H1 (cell line): ENCODE results near the gene RPS29. TPM values are rescaled to one million over a fixed set of nuclear protein-coding genes. Genes with fewer than 3 reads are reported as not detected.

ENCODE experiments used
- CHD1 ChIP-seq: IDR thresholded peaks from 2 replicates; pipeline ENCODE4 v1.6.1; 2012; ENCODE audit warnings: low read depth, low read length, improper control_type of control experiment
- EGR1 ChIP-seq: IDR thresholded peaks from 2 replicates; pipeline ENCODE4 v1.6.1; 2011; ENCODE audit warnings: low read depth, low read length, borderline replicate concordance
- KDM4A ChIP-seq: IDR thresholded peaks from one replicate; pipeline ENCODE4 v1.7.1; 2012; ENCODE audit warnings: low read depth, mild to moderate bottlenecking, moderate library complexity, low read length, inconsistent platforms; ENCODE audit not compliant: severe bottlenecking
- MAFK ChIP-seq: IDR thresholded peaks from 2 replicates; pipeline ENCODE4 v1.6.1; 2012; ENCODE audit warnings: low read depth, mild to moderate bottlenecking, improper control_type of control experiment, low read length
- POU5F1 ChIP-seq: IDR thresholded peaks from 2 replicates; pipeline ENCODE4 v1.6.1; 2011; ENCODE audit warnings: low read depth, mild to moderate bottlenecking, low read length, moderate library complexity
- polyA plus RNA-seq, 7 experiments: library from polyadenylated mRNA; depleted of rRNA in 3 of 7; stranded (reverse) in 5 of 7; unstranded in 2 of 7; fragments of >200 nt in 5 of 7; fragments of 200-250 nt in 2 of 7; gene quantifications; 1 replicate in 5 of 7; 2 replicates in 1 of 7; 4 replicates in 1 of 7; pipeline versions ENCODE4 v1.2.1 to v1.2.3, GENCODE V29; 2011 to 2013; ENCODE audit warnings: missing spikeins in 2 of 7, mixed read lengths in 2 of 7
- total RNA-seq: library from RNA; stranded (reverse); fragmentation: NEBNext Ultra II Directional; extraction: Animal tissue kit (Norgen Biotek cat#: 25700); gene quantifications from 2 replicates; pipeline ENCODE4 v1.2.1, GENCODE V29; 2021
- TF ChIP-seq, protein P1 (sequence below): fragments of 300-600 bp; sonication (generic); IDR thresholded peaks from 2 replicates; pipeline ENCODE4 v1.7.1; 2012; ENCODE audit warnings: low read length, moderate library complexity, mild to moderate bottlenecking, inconsistent platforms; ENCODE audit not compliant: insufficient replicate concordance

Gene RPS29
- total and polyA plus RNA-seq, 2 of the 8 experiments (the other 6 are each of a cell fraction or from before 2014, with no cell fraction given) = 2,193 to 23,165 TPM

DNA sequence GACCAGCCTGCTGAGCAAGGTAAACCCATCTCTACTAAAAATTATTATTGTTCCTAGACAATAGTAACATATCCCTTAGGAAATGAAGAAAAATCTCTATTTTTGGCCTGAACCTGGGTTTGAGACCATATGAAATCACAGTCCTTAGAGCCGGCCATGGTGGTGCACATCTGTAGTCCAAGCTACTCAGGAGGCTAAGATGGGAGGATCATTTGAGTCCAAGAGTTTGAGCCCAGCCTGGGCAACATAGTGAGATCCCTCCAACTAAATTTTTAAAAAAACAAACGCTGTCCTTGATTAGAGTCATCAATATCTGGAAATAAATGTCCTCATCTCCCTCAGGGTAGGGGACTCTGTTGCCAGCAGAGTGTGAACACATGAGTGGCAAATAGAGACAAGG is 34.6 kb downstream of the RPS29 start (continued):
- TF ChIP-seq, protein P1, sequence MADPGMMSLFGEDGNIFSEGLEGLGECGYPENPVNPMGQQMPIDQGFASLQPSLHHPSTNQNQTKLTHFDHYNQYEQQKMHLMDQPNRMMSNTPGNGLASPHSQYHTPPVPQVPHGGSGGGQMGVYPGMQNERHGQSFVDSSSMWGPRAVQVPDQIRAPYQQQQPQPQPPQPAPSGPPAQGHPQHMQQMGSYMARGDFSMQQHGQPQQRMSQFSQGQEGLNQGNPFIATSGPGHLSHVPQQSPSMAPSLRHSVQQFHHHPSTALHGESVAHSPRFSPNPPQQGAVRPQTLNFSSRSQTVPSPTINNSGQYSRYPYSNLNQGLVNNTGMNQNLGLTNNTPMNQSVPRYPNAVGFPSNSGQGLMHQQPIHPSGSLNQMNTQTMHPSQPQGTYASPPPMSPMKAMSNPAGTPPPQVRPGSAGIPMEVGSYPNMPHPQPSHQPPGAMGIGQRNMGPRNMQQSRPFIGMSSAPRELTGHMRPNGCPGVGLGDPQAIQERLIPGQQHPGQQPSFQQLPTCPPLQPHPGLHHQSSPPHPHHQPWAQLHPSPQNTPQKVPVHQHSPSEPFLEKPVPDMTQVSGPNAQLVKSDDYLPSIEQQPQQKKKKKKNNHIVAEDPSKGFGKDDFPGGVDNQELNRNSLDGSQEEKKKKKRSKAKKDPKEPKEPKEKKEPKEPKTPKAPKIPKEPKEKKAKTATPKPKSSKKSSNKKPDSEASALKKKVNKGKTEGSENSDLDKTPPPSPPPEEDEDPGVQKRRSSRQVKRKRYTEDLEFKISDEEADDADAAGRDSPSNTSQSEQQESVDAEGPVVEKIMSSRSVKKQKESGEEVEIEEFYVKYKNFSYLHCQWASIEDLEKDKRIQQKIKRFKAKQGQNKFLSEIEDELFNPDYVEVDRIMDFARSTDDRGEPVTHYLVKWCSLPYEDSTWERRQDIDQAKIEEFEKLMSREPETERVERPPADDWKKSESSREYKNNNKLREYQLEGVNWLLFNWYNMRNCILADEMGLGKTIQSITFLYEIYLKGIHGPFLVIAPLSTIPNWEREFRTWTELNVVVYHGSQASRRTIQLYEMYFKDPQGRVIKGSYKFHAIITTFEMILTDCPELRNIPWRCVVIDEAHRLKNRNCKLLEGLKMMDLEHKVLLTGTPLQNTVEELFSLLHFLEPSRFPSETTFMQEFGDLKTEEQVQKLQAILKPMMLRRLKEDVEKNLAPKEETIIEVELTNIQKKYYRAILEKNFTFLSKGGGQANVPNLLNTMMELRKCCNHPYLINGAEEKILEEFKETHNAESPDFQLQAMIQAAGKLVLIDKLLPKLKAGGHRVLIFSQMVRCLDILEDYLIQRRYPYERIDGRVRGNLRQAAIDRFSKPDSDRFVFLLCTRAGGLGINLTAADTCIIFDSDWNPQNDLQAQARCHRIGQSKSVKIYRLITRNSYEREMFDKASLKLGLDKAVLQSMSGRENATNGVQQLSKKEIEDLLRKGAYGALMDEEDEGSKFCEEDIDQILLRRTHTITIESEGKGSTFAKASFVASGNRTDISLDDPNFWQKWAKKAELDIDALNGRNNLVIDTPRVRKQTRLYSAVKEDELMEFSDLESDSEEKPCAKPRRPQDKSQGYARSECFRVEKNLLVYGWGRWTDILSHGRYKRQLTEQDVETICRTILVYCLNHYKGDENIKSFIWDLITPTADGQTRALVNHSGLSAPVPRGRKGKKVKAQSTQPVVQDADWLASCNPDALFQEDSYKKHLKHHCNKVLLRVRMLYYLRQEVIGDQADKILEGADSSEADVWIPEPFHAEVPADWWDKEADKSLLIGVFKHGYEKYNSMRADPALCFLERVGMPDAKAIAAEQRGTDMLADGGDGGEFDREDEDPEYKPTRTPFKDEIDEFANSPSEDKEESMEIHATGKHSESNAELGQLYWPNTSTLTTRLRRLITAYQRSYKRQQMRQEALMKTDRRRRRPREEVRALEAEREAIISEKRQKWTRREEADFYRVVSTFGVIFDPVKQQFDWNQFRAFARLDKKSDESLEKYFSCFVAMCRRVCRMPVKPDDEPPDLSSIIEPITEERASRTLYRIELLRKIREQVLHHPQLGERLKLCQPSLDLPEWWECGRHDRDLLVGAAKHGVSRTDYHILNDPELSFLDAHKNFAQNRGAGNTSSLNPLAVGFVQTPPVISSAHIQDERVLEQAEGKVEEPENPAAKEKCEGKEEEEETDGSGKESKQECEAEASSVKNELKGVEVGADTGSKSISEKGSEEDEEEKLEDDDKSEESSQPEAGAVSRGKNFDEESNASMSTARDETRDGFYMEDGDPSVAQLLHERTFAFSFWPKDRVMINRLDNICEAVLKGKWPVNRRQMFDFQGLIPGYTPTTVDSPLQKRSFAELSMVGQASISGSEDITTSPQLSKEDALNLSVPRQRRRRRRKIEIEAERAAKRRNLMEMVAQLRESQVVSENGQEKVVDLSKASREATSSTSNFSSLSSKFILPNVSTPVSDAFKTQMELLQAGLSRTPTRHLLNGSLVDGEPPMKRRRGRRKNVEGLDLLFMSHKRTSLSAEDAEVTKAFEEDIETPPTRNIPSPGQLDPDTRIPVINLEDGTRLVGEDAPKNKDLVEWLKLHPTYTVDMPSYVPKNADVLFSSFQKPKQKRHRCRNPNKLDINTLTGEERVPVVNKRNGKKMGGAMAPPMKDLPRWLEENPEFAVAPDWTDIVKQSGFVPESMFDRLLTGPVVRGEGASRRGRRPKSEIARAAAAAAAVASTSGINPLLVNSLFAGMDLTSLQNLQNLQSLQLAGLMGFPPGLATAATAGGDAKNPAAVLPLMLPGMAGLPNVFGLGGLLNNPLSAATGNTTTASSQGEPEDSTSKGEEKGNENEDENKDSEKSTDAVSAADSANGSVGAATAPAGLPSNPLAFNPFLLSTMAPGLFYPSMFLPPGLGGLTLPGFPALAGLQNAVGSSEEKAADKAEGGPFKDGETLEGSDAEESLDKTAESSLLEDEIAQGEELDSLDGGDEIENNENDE = no peak
- TF ChIP-seq EGR1 (no peak), MAFK (no peak), CHD1 (no peak), KDM4A (no peak), POU5F1 (no peak)
